Measurements from ENCODE around the gene SULT1A3. TPM values are rescaled to one million over a fixed set of nuclear protein-coding genes. Genes with fewer than 3 reads are reported as not detected.

Gene SULT1A3
- total and polyA plus RNA-seq, 8 donors, result 6.4 to 29.3 (median 12.1) TPM

DNA sequence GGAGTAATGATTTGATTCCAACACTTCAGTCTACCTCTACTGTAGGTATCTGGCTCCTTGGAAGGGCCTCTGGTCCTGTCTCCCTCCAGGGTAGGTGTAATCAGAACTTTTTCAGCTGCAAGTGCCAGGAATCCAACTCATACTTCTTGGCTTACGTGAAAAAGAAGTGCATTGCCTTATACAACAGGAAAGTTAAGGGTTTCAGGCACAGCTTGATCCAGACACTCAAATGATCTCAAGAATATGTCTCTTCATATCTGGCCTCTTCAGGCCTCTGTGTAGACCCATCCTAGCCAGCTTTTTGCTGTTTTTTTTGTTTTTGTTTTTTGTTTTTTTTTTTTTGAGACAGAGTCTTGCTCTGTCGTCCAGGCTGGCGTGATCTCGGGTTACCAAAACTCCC, 19.9 kb upstream of the SULT1A3 start:
- peaks cover 3 to 27% of the 10 kb centered on the region in 2 donors for H3K4me1 ChIP-seq
- intact Hi-C loops (cut with DNase I), result no loop called here
- H3K27ac ChIP-seq, result no peak overlapping the region
- H3K27me3 ChIP-seq, result no peaks in the 10 kb centered on the region
- DNase-seq, result no peak
- no peak for ATAC-seq
- TF ChIP-seq, protein P1, sequence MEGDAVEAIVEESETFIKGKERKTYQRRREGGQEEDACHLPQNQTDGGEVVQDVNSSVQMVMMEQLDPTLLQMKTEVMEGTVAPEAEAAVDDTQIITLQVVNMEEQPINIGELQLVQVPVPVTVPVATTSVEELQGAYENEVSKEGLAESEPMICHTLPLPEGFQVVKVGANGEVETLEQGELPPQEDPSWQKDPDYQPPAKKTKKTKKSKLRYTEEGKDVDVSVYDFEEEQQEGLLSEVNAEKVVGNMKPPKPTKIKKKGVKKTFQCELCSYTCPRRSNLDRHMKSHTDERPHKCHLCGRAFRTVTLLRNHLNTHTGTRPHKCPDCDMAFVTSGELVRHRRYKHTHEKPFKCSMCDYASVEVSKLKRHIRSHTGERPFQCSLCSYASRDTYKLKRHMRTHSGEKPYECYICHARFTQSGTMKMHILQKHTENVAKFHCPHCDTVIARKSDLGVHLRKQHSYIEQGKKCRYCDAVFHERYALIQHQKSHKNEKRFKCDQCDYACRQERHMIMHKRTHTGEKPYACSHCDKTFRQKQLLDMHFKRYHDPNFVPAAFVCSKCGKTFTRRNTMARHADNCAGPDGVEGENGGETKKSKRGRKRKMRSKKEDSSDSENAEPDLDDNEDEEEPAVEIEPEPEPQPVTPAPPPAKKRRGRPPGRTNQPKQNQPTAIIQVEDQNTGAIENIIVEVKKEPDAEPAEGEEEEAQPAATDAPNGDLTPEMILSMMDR (IDR thresholded peaks at IDR 0.05), result no peak
- no peak overlapping the region for H3K4me3 ChIP-seq
- no peaks in the 10 kb centered on the region for H3K36me3 ChIP-seq
- no peaks in the 10 kb centered on the region for H3K9me3 ChIP-seq

DNA sequence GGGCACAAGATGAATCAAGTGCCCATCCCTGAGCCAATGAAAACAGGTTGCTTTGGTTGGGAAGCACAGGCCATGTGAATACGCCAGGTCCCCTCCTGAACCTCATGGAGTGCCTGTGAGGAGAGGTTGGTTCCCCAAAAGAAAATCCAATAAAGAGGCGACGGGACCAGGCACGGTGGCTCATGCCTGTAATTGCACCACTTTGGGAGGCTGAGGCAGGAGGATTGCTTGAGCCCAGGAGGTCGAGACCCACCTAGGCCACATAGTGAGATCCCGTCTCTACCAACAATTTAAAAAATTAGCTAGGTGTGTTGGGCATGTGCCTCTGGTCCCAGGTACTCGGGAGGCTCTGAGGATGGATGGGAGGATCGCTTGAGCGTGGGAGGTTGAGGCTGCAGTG, 19.1 kb upstream of the SULT1A3 start:
- Histone ChIP-seq H3K4me1 (peaks cover 3 to 33% of the 10 kb centered on the region in 2 donors), H3K27me3 (no peaks in the 10 kb centered on the region), H3K4me3 (no peak overlapping the region), H3K27ac (no peak overlapping the region), H3K9me3 (no peaks in the 10 kb centered on the region), H3K36me3 (no peaks in the 10 kb centered on the region)
- DNase-seq (no peak), ATAC-seq (no peak)
- TF ChIP-seq, protein P1 (IDR thresholded peaks at IDR 0.05), result no peak
- intact Hi-C loops (cut with DNase I), result no loop called here

DNA sequence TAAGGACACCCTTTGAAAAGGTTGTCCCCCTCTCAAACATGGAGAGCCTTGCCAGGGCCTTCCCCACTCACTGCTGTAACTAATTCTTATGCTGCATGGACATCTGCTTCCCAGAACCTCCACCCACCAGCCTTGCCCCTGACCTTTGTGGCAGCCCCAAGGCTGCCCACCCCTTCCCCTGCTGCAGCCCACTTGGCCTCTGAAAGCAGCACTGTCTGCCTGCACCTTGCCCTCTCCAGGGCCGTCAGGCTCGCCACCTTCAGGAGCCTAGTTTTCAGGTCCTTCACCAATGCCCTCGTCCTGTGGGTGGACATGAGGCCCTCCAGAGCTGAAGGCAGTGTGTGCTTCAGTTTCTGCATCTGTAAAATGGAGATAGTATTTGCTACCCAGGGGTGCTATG, 18.3 kb upstream of the SULT1A3 start:
- no peak overlapping the region for H3K27ac ChIP-seq
- DNase-seq (no peak), ATAC-seq (no peak)
- no peak overlapping the region for H3K4me3 ChIP-seq
- no peaks in the 10 kb centered on the region for H3K9me3 ChIP-seq
- H3K27me3 ChIP-seq, result no peaks in the 10 kb centered on the region
- peaks cover 3 to 39% of the 10 kb centered on the region in 2 donors for H3K4me1 ChIP-seq
- intact Hi-C loops (cut with DNase I), result no loop called here
- TF ChIP-seq, protein P1 (IDR thresholded peaks at IDR 0.05), result no peak
- no peaks in the 10 kb centered on the region for H3K36me3 ChIP-seq

DNA sequence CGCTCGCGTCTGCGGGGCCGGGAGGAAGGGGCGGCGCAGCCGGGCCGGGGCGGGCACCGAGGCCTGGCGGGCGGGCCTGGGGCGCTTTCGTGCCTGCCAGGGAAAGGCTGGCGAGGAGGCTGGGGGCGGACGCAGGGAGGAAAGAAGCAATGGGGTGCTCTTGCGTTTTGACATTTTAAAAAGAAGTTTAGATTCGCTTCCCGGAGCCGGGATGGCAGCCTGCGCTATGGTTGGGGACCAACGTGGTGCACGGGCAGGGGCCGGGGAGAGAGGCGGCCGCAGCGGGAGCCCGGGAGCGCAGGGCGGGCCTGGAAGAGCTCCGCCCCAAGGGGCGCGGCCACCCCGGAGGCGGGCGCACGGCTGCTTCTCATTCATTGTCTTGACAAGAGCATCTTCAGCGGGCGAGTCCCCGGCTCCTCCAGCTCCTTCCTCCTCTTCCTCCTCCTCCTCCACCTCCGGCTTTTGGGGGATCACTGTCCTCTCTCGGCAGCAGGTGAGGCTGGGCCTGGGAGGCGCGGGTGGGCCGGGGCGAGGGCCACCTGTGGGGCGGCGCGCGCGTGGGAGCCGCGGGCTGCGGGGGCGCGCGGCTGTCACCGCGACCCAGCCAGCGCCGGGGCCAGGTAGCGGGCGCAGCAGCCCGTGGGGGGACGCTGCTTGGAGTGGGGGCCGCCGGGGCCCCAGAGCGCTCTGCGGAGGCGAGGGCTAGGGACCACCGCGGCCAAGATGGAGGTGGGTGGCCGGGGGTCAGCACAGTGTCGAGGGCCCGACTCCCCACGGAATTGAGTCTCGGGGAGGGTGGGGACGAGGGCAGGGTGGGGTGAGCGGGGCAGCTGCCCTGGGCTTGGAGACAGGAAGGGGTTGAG, 15.6 kb upstream of the SULT1A3 start, which contains the start of gene CORO1A:
Gene CORO1A (plus strand): TSS at position 370 of the 863 bp plus-strand sequence. CDS start 1,608 bp downstream, outside the sequence.
- ATAC-seq (peak; percentile 86), DNase-seq (peak; percentile 78 to 99 (median 86))
- TF ChIP-seq, protein P1 (IDR thresholded peaks at IDR 0.05), result no peak
- Histone ChIP-seq H3K4me1 (peaks cover 3 to 49% of the 10 kb centered on the region in 2 donors), H3K27me3 (no peaks in the 10 kb centered on the region), H3K27ac (peak within 1 kb of the TSS; percentile 77 to 97), H3K9me3 (no peaks in the 10 kb centered on the region), H3K4me3 (peak within 1 kb of the TSS; percentile 52 to 76), H3K36me3 (peaks cover 0 to 24% of the 10 kb centered on the region in 2 donors)
- intact Hi-C loops (cut with DNase I), result no loop called here

DNA sequence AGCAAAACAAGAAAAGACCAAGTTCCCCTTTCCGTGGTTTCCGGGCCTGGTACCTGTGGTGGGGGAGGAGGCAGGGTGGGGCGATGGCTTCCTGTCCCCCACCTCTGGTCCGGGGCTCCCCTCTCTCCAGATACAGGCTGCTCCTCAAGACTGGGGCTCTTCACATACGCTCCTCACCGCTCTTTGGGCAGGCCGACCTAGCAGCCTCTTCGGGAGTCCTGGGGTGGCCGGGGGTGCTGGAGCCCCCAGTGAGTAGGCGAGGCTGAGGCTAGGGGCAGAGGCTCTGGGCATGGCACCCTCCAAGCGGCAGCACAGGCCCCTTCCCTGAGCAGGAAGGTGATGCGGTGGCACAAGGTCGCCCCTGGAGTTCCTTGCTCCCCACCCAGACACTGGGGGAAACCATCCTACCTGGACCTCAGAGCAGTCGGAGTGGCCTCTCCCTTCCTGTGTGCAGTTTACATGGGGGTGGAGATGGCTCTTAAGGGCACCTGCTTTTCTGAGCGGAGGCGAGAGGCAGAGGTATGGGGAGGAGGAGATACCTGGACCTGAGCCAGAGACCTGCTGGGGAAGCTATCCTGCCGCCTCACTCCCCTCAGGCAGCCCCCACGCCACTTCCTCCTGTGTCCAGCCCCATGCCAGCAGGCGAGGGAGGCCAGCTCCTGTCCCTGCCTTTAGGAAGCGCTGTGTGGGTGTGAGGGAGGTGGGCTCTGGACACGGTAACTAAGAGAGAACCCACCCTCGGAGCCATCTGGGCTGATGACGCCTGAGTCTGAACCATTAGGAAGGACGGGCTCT, 14.8 kb upstream of the SULT1A3 start:
- intact Hi-C loops (cut with DNase I), result no loop called here
- Histone ChIP-seq H3K4me1 (peaks cover 3 to 49% of the 10 kb centered on the region in 2 donors), H3K4me3 (peak overlapping the region; percentile 52 to 76), H3K36me3 (peaks cover 0 to 24% of the 10 kb centered on the region in 2 donors), H3K27ac (peak overlapping the region; percentile 77 to 97), H3K27me3 (no peaks in the 10 kb centered on the region), H3K9me3 (no peaks in the 10 kb centered on the region)
- TF ChIP-seq, protein P1 (IDR thresholded peaks at IDR 0.05), result no peak
- ATAC-seq (no peak), DNase-seq (peak in 2 of 4 donors; percentile 59 to 90)
